Thyroid gland (tissue), 4 donors: ENCODE measurements around the gene MBTPS2. TPM values are rescaled to one million over a fixed set of nuclear protein-coding genes. Genes with fewer than 3 reads are reported as not detected.
A peak's percentile ranks its signal among the peaks of the same experiment; 100 is the strongest.

Experiments used
- DNase-seq, 2 donors: peaks; one replicate each; pipeline ENCODE4 v3.0.0-alpha.2; 2019
- H3K27ac ChIP-seq, 3 donors: fragments of 200-600 bp; sonication (generic); 1 replicate in 2 of 3; 2 replicates in 1 of 3; pipeline ENCODE4 v1.5.1; 2016 to 2019; ENCODE audit warnings: mild to moderate bottlenecking in 1 of 3, moderate library complexity in 1 of 3
- H3K27me3 ChIP-seq: fragments of 200-600 bp; sonication (generic); one replicate; pipeline ENCODE4 v1.5.1; 2019
- H3K36me3 ChIP-seq, 2 donors: fragments of 200-600 bp; sonication (generic); one replicate each; pipeline ENCODE4 v1.5.1; 2016 to 2019
- H3K4me1 ChIP-seq, 2 donors: fragments of 200-600 bp; sonication (generic); one replicate each; pipeline ENCODE4 v1.5.1; 2017 to 2019
- H3K4me3 ChIP-seq, 3 donors: fragments of 200-600 bp; sonication (generic); replicated peaks in 1 of 3; 1 replicate in 2 of 3; 2 replicates in 1 of 3; pipeline ENCODE4 v1.5.1; 2016; ENCODE audit warnings: mild to moderate bottlenecking in 1 of 3
- H3K9me3 ChIP-seq: fragments of 200-600 bp; sonication (generic); one replicate; pipeline ENCODE4 v1.5.1; 2017
- CTCF ChIP-seq, 6 experiments: fragments of 200-600 bp in 3 of 6; fragments of 450-650 bp in 3 of 6; sonication (generic) in 3 of 6; IDR thresholded peaks; one replicate each; pipeline ENCODE4 v1.5.1; 2016 to 2019; ENCODE audit warnings: antibody characterized with exemption in 6 of 6, mild to moderate bottlenecking in 2 of 6, inconsistent platforms in 1 of 6, moderate library complexity in 1 of 6
- POLR2A ChIP-seq, 2 donors: fragments of 450-650 bp; IDR thresholded peaks; one replicate each; pipeline ENCODE4 v1.6.1; 2017; ENCODE audit warnings: antibody characterized with exemption in 2 of 2, mild to moderate bottlenecking in 2 of 2, moderate library complexity in 1 of 2
- WGBS, 2 donors: methylation state at CpG; one replicate each; pipeline ENCODE4 v1.1.5; 2017; 5-methylcytosine and 5-hydroxymethylcytosine counted together
- intact Hi-C: fragments of 100-400 bp; cut with DNase I; formaldehyde crosslinking; loops from one replicate; pipeline ENCODE4 v1.15.1; 2023
- total RNA-seq, 4 donors: library from RNA; depleted of rRNA; stranded (reverse); fragments of >200 nt; gene quantifications; one replicate each; pipeline ENCODE4 v1.2.3, GENCODE V29; 2016

The MBTPS2 gene
- total RNA-seq, result 10 to 100 TPM in 3 of 4 donors, 1 to 10 TPM in 1; 9.6 to 13.9 (median 12.2) TPM

GRCh38 chrX:21839334-21840192, at the start of gene MBTPS2:
Gene MBTPS2 (plus strand): TSS chrX:21839617. CDS start chrX:21839735, 118 bp downstream.
- Histone ChIP-seq H3K27me3 (no peaks in the 10 kb centered on the region), H3K9me3 (no peaks in the 10 kb centered on the region), H3K4me3 (peak within 1 kb of the TSS; percentile 33 to 55 (median 42)), H3K27ac (peak within 1 kb of the TSS; percentile 62 to 80 (median 65)), H3K4me1 (peaks cover 0 to 3% of the 10 kb centered on the region in 2 donors), H3K36me3 (no peaks in the 10 kb centered on the region)
- intact Hi-C loops, result no loop called here
- peak; percentile 75 to 77 for DNase-seq
- WGBS, 2 donors, result 0% methylated on average over 12 to 15 of the region's 61 CpGs
- TF ChIP-seq CTCF (IDR thresholded peaks at IDR 0.05) (peak in 2 of 6 experiments; percentile 17), POLR2A (IDR thresholded peaks at IDR 0.05) (peak in 1 of 2 donors; percentile 55)

GRCh38 chrX:21798677-21799219, 40.7 kb upstream of the MBTPS2 start:
- TF ChIP-seq CTCF (IDR thresholded peaks at IDR 0.05), result no peak
- no peak for TF ChIP-seq POLR2A (IDR thresholded peaks at IDR 0.05)
- no peaks in the 10 kb centered on the region for H3K36me3 ChIP-seq
- H3K4me1 ChIP-seq, result no peaks in the 10 kb centered on the region
- H3K27ac ChIP-seq, result no peak overlapping the region
- DNase-seq, result peak in 1 of 2 donors; percentile 1
- intact Hi-C loops, result no loop called here
- H3K27me3 ChIP-seq, result no peaks in the 10 kb centered on the region
- H3K4me3 ChIP-seq, result no peak overlapping the region
- no peaks in the 10 kb centered on the region for H3K9me3 ChIP-seq
- 68% methylated on average over 6 of the region's 6 CpGs for WGBS, 2 donors

GRCh38 chrX:21799767-21800166, 39.6 kb upstream of the MBTPS2 start:
- Histone ChIP-seq H3K4me1 (no peaks in the 10 kb centered on the region), H3K36me3 (no peaks in the 10 kb centered on the region), H3K27ac (no peak overlapping the region), H3K27me3 (no peaks in the 10 kb centered on the region), H3K4me3 (no peak overlapping the region), H3K9me3 (no peaks in the 10 kb centered on the region)
- 70 to 76% methylated on average over 6 of the region's 6 CpGs for WGBS, 2 donors
- intact Hi-C loops, result no loop called here
- TF ChIP-seq CTCF (IDR thresholded peaks at IDR 0.05), result no peak
- TF ChIP-seq POLR2A (IDR thresholded peaks at IDR 0.05), result no peak
- no peak for DNase-seq

GRCh38 chrX:21800344-21800770, 39.1 kb upstream of the MBTPS2 start:
- H3K9me3 ChIP-seq, result no peaks in the 10 kb centered on the region
- no peaks in the 10 kb centered on the region for H3K27me3 ChIP-seq
- no peaks in the 10 kb centered on the region for H3K36me3 ChIP-seq
- no peak for DNase-seq
- intact Hi-C loops, result no loop called here
- H3K4me3 ChIP-seq, result no peak overlapping the region
- H3K4me1 ChIP-seq, result no peaks in the 10 kb centered on the region
- no peak overlapping the region for H3K27ac ChIP-seq
- 14 to 20% methylated on average over 1 of the region's 1 CpG for WGBS, 2 donors
- TF ChIP-seq CTCF (IDR thresholded peaks at IDR 0.05) (no peak), POLR2A (IDR thresholded peaks at IDR 0.05) (no peak)
